ENCODE data around the gene RPL13A. TPM values are rescaled to one million over a fixed set of nuclear protein-coding genes. Genes with fewer than 3 reads are reported as not detected.
"Not testable (repeated sequence)": the region's sequence is repeated elsewhere in the genome, so short reads cannot be mapped to it uniquely, and the experiment has no call there.

The RPL13A gene
- total RNA-seq, 1 donor, result 1,887 TPM

- H3K4me3 ChIP-seq (ENCODE audit: low read depth, low read length), result no peak overlapping the region
- peak; percentile 77 for DNase-seq (ENCODE audit: low read depth)
- TF ChIP-seq CTCF (IDR thresholded peaks at IDR 0.05; ENCODE audit: insufficient read depth, low read depth, low read length), result no peak
These were observed 31.1 kb upstream of the RPL13A start for GRCh38 chr19:49456326-49456725.

- no peak for TF ChIP-seq CTCF (IDR thresholded peaks at IDR 0.05; ENCODE audit: insufficient read depth, low read depth, low read length)
These were observed 28.9 kb upstream of the RPL13A start for GRCh38 chr19:49458567-49458903.

GRCh38 chr19:49459388-49459787, 28.0 kb upstream of the RPL13A start:
- no peak overlapping the region for H3K4me3 ChIP-seq (ENCODE audit: low read depth, low read length)
- no peak for TF ChIP-seq CTCF (IDR thresholded peaks at IDR 0.05; ENCODE audit: insufficient read depth, low read depth, low read length)
- DNase-seq (ENCODE audit: low read depth), result no peak

More at GRCh38 chr19:49458567-49458903, 28.9 kb upstream of the RPL13A start:
- DNase-seq (ENCODE audit: low read depth), result no peak
- H3K4me3 ChIP-seq (ENCODE audit: low read depth, low read length), result no peak overlapping the region

GRCh38 chr19:49461130-49461529, 26.3 kb upstream of the RPL13A start:
- not testable (repeated sequence) for H3K4me3 ChIP-seq (ENCODE audit: low read depth, low read length)

GRCh38 chr19:49461656-49462055, 25.8 kb upstream of the RPL13A start:
- H3K4me3 ChIP-seq (ENCODE audit: low read depth, low read length), result no peak overlapping the region
- TF ChIP-seq CTCF (IDR thresholded peaks at IDR 0.05; ENCODE audit: insufficient read depth, low read depth, low read length), result no peak
- DNase-seq (ENCODE audit: low read depth), result no peak

More at GRCh38 chr19:49461130-49461529, 26.3 kb upstream of the RPL13A start:
- not testable (repeated sequence) for DNase-seq (ENCODE audit: low read depth)

- H3K4me3 ChIP-seq (ENCODE audit: low read depth, low read length), result no peak overlapping the region
- TF ChIP-seq CTCF (IDR thresholded peaks at IDR 0.05; ENCODE audit: insufficient read depth, low read depth, low read length), result no peak
- DNase-seq (ENCODE audit: low read depth), result no peak
These were observed 24.9 kb upstream of the RPL13A start for GRCh38 chr19:49462492-49462891.

- DNase-seq (ENCODE audit: low read depth), result no peak
- H3K4me3 ChIP-seq (ENCODE audit: low read depth, low read length), result no peak overlapping the region
- TF ChIP-seq CTCF (IDR thresholded peaks at IDR 0.05; ENCODE audit: insufficient read depth, low read depth, low read length), result no peak
These were observed 23.3 kb upstream of the RPL13A start for GRCh38 chr19:49463960-49464740.
